GM21529 (cell line): ENCODE measurements around the gene COX4I2.
"Not testable (repeated sequence)": the region's sequence is repeated elsewhere in the genome, so short reads cannot be mapped to it uniquely, and the experiment has no call there.

Experiments used
- ATAC-seq: cut with Tn5 transposase; IDR thresholded peaks from one replicate; pipeline ENCODE4 v1.9.1; 2021; ENCODE audit not compliant: unreplicated experiment

Gene COX4I2

DNA sequence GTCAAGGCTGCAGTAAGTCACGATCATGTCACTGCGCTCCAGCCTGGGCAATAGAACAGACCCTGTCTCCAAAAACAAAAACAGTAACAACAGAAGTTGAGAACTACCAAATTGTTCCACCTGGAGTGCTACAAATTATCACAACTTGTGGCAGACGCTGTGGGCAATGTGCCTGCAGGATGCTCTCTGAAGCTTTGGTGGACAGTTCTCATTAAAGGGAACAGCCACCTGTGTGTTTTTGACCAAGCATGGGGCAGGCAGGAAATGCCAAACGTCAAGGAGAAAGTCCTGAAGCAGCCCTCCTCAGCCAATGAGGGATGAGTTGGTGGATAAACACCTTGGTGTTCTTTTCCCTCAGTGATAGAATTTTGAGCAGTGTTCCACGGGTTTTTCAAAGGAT, 15.8 kb downstream of the COX4I2 start:
- no peak for ATAC-seq

DNA sequence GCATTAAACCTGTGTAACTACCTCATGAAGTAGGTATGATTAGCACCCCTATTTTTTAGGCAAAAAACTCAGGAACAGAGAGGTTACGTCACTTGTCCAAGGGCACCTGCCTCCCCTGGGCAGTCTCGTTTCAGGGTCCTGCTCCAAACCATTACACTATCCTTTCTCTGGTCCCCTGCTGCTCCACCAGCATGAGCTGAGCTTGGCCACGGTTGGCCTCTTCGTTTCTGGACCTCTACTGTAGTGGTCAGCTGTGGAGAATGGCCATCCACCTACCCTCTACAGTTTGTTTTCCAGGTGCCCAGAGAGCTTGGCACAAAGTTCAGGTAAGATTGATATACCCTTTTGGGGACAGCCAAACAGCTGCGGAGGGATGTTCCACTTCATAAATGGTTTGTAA, 16.8 kb downstream of the COX4I2 start:
- ATAC-seq, result no peak

DNA sequence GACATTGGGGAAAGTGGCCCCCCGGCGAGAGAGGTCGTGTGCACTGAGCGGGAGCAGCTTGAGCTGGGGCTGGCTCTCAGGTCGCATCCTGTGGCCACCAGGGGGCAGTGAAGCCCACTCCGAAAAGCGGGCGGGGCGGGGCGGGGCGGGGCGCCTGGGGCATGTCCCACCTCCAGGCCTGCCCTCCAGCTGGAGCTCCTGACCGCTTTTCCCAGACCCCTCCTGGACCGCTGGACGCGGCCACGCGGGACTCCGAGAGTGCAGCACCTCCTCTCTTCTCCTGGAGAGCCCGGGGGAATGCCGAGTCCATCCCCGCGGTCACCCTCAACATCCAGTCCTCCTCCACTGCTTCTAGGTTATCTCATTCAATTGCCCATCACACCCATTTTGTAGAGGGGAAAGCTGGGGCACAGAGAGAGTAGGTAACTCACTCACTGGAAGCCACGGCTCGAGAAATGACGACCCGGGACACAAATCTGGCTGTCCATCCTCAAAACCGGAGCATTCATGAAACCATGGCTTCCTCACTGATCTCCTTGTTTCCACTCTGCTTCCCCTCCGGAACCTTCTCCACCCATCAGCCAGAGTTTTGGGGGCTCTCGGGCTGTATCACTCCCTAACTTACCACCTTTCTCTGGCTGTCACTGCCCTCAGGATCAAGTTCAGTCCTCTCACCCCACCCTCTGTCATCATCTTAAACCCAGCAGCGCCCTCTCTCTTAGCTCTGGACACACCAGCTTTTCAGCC, 24.1 kb downstream of the COX4I2 start:
- peak; percentile 59 for ATAC-seq

DNA sequence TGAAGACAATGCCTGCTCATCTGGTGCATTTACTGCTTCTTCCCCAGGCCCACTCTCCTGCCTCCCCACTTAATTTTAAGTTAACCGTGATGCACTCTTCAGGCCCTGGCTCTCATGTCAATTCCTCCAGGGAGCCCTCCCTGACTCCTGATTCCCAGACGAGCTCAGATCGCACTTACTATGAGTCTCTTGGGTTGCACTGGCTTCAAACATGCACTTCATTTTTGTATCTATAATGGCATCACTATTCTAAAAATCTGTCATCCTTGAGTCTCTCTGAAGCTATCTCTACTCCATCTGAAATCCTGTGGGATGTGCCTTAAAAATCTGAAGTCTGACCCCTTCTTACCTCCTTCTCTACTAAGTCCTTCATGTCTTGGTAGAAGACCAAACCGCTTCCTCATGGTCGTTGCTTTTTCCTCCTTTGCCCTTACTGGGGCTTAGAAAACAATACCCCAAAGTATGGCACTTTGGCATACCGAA, 24.7 kb downstream of the COX4I2 start:
- no peak for ATAC-seq

DNA sequence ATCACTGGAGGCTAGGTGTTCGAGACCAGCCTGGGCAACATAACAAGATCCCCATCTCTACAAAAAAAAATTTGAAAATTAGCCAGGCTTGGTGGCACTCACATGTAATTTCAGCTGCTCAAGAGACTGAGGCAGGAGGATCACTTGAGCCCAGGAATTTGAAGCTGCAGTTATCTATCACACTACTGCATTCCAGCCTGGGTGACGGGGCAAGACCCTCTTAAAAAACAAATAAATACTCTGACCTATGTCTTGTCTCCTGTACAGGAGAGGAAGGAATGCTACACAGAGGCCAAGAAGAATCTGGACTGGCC, 25.8 kb downstream of the COX4I2 start:
- ATAC-seq, result no peak

DNA sequence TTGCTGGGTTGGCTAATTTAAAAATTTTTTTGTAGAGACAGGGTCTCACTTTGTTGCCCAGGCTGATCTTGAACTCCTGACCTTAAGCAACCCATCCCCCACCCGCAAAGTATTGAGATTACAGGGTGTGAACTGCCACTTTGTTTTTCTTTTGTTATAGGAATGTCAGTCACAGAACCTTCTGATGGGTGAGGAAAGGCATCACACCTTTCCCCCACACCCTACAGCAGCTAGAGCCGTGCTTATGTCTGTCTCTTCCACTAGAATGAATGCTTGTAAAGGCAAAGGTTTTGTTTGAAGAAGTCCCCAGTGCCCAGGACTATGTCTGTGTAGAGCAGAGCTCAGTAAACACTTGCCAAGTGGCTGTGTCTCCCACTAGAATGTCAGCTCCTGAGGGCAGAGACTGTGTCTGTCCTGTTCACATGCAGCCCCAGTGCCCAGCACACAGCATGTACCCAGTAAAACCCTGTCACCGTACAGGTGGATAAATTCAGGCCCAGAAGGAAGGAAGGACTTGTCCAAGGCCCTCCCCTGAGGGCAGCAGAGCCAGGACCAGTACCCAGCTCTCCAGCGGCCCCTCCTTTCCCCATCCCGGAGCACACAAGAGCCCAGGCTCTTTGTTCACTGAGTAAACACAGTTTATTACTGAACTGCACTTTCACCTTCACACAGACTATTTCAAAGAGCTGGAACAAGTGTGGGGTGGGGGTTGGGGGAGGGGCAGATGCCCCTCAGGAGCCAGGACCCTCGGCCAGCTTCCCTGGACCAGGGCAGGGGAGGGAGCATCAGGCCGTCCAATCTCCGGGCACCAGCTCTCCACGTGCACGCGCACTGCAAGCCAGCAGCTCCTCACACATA, 26.4 kb downstream of the COX4I2 start:
- ATAC-seq, result no peak

DNA sequence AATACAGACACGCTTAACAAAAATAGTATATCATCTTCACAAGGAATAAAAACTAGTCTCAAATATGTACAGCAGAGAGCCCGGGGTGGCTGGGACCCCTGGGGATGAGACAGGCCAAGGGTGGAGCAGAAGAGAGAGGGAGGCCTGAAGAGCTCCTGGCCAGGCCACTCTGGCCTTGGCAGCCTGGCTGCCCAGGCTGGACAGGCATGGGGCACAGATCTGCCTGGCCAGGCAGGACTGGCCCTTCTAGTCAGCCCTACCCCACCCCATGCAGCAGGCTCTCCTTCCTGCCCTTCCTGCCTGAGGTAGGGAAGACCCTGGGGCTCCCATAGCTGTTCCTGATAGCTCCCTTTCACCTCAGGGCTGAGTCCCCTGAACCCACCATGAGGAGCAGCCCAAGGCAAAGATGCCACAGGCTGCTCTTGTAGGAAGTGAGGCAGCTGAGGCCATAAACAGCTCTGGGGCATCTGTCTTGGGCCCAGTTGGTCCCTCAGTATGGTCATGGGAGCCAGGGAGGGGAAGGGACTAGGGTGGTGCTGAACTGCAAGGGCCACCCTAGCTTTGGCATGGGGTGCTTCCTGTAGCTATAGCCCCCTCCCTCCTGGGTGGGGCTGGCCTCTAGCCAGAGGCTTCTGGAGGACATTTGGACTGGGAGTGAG, 27.1 kb downstream of the COX4I2 start:
- ATAC-seq, result no peak

DNA sequence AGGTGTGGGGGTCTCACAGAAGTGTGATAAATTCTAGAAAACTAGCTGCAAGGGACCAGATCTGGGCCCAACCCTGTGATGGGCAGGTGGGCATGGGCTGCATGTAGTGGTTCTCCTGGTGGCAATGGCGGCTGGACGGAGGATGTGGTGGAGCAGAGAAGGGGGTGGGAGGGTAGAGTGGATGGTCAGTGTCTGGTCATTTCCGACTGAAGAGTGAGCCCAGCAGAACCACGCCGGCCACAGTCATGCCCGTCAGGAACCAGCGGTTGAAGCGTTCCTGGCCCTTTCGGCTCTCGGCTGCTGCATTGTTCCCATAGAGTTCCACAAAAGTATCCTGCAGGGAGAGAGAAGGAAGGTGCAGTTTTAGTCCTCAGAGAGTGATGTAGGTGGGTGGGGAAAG, 28.0 kb downstream of the COX4I2 start:
- no peak for ATAC-seq

DNA sequence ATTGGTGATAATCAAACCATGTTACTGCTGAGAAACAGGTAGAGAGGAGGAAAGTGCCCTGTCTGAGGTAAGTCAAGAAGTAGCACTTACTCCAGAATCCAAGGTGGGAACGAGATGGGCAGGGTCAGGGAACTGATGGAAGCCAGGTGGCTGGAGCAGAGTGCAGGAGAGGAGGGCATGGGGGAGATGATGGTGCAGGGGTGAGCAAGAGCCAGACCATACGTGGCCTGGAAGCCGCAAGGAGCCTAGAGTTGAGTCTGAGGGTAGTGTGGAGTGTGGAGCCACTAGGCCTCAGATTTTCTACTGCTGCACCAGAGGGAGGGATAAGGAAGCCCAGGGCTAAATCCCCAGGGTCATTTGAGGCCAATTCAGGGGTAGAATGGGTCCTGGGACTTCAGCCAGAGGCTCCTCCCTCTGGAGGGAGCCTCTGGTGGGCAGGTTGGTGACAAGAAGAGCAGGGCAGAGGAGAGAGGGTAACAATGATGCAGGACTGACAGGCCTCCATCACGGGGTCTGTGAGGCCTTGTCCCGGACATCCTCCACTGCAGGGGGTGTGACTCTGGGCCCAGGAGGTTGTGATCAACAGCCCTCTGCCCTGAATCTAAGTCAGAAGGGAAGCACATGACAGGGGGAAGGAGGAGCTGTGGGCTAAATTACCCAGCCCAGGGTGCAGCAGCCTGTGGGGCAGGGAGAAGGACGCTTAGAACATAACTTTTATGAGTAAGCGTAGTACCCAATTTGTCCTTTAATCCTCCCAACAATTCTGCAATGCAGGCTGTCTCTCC, 28.7 kb downstream of the COX4I2 start:
- ATAC-seq, result no peak

DNA sequence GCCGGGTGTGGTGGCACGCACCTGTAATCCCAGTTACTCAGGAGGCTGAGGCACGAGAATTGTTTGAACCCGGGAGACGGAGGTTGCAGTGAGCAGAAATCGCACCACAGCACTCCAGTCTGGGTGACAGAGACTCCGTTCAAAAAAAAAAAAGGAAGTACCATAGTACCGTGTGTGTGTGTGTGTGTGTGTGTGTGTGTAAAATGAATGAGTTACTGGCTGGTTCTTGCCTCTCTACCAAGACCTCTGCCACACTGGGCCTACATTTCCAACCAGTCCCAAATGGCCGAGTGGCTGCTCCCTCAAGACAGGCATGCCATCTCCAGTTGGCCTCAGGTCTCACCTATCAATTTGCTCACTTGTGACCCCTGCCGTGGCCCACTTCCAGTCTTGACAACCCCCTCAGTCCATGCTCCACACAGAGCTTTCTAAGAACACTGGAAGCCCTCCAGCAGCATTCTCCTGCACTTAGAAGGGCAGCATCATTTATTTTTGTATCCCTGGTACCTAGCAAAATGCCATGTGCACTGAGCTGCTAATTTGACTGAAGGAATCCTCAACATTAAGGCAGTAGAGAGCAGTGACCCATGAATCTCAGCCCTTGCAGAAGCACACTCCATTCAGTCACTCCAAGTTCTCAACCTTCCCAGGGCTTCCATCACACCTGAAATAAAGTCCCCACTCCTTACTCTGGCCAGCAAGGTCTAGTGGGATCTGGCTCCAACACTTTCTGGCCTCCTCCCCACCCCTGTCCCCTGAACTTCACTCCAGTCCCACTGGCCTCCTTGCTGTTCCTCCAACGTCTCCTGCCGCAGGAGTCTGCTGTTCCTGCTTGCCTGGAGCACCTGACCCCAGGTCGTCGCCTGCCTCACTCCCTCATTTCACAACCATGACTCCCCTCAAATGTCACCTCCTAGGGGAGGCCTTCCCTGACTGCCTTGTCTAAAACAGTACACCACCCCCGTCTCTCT, 29.9 kb downstream of the COX4I2 start:
- ATAC-seq, result no peak

DNA sequence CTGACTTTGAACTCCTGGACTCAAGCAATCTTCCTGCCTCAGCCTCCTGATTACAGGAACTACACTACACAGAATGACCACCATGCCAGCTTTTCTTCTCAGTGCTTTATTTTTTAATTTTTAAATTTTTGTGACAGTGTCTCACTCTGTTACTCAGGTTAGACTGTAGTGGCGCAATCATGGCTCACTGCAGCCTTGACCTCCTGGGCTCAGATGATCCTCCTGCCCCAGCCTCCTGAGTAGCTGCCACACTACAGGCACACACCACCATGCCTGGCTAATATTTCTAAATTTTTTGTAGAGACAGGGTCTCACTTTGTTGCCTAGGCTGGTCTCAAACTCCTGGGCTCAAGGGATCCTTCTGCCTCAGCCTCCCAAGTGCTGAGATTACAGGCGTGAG, 31.2 kb downstream of the COX4I2 start:
- ATAC-seq, result not testable (repeated sequence)

DNA sequence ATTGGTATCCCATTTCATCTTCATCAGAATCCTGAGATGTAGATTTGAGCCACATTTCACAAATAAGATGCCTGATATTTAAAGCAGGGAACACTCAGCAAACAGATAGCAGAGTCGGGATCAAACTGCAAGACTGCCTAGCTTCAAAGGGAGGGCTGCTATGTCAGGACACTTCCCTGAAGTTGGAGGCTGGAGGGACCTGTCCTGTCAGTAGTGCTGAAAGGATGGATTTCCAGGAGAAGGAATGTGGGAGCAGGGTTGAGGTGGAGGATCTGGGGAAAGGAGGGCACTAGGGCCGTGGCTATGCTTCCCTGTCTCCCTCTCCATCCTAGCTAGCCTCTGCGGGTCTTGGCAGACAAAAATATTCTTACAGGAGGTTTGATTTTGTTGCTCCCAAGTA, 32.2 kb downstream of the COX4I2 start:
- ATAC-seq, result no peak

DNA sequence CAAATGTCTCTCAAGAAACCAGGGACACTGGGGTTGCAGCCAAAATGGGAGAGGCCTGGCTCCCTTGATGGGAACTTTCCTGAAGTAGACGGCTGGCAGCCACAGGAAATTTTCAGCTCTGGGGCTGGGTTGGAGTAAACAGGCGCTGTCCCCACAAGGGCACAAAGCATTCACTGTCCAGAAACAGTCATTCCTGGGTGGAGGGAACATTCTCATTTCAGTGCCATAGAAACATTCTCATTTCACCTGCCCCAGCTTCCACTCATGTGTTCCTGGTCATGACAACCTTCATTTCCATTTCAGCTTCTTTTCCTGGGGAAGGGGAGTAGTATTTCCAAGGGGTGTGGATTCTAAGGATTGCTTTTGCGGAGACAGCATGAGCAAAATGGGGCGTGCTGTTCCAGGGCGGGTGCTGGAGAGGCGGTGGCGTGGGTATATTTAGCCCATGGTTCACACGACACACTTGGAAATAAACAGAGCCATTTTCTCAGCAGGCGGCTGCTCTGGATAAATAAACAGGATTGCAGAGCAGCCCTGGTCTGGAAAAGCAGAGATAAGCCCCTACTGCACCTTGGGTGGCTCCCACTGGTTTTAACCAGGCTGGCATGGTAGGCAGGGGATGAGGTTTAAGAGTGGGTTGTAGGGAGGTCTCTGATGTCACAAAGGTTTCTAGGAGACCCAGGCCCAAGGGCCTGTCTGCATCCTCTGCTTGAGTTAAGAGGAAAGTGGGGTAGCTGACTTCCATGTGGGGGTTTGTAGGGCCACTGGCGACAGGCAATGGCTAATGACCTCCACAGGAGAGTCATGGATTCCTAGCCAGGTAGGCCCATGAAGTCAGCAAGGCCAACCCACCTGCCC, 32.9 kb downstream of the COX4I2 start:
- no peak for ATAC-seq

DNA sequence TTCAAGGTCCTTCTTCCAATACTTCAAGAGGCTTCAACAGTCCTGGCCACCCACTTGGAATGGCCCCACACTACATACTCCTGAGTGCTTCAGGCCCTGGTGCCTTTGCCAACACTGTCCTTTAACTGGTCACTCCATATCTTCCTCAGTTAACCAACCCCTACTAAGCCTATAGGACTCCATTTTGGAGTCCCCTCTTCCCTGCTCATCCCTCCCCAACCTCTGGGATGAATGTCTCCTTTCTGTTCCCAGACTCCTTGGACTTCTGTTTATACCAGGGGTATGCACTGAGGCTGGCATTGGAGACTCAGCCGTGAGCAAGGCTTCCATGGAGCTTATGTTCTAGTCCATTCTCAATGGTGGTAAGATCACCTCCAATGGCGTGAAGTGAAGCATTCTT, 33.6 kb downstream of the COX4I2 start:
- no peak for ATAC-seq

DNA sequence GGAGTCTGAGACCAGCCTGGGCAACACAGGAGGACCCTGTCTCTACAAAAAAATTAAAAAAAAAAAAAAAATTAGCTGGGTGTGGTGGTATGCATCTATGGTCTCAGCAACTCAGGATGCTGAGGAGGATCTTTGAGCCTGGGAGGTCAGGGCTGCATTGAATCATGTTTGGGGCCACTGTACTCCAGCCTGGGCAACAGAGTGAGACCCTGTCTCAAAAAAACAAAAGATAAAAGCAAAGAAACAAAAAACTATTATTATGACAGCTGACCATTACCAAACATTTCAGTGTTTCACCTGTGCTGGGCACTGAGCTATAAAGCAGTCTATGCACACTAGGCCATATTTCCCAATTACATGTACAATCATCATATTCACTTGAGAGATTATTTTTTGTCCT, 35.7 kb downstream of the COX4I2 start:
- ATAC-seq, result no peak

DNA sequence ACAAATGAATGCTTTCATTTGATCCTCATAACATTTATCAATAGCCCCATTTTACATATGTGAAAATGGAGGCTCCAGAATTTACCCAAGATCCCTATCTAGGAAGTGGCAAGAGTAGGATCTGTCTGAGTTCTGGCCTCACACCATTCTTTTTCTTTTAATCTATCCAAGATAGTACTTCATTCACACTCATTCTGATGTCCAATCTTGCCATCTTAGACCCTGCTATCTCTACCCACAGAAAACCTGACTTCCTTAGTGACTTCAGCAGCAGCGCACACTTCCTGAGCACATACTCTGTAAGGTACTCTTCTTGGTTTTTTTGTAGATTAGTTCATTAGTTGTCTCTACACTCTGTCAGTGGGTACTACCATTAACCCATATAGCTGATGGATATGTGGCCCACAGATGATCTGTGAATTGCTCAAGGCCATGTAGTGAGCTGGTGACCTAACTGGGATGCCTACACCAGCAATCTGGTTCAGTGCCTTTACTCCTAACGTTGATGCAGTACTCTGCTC, 36.3 kb downstream of the COX4I2 start:
- no peak for ATAC-seq

DNA sequence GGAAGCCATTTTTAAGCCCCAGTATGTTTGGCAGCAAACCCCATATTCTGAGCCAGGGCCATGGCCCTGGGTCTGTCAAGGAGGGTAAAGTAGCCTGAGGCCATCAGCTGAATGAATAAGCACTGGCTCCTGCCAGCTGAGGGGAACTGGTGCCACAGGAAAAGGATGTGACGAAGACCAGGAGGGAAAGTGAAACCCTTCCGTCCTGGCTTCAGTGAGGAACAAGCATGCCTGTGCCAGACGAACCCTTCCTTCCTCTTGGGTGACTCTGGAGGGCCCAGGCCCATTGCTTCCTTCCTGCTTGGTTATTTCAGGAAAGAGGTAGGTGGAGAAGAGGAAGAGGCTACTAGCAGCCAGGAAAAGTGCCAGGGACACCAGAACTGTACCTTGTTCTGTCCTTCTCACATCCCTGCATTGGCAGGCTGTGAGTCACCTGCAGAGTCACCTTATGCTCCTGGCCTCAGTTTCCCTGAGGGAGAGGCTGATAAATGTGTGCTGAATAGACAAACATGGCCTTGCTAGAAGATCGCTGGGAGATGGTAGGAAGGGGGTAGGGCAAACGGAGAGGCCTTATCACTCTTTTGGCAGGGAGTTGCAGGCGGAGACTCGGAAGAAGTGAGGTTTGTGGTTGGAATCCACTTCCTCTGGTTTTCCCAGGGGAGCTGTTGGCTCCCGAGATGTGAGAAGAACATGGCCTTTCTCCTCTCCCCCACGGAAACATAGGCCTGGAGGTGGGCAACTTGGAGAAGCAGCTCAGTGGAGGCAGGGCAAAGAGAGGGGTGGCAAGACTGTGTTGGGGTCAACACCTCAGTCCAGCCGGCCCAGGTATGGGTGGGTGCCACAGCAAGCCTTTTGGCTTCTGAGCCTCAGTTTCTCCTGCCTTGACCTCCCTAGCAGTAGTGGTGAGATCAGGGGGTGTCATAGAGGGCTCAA, 37.4 kb downstream of the COX4I2 start:
- peak; percentile 62 for ATAC-seq
